Medulla oblongata (tissue), 1 donor: ENCODE results near the gene MORF4L2.
"Not testable (repeated sequence)": the region's sequence is repeated elsewhere in the genome, so short reads cannot be mapped to it uniquely, and the experiment has no call there.

ENCODE experiments used
- DNase-seq: peaks from one replicate; pipeline ENCODE4 v3.0.0-alpha.2; 2015; ENCODE audit errors: extremely low spot score

The MORF4L2 gene

DNA sequence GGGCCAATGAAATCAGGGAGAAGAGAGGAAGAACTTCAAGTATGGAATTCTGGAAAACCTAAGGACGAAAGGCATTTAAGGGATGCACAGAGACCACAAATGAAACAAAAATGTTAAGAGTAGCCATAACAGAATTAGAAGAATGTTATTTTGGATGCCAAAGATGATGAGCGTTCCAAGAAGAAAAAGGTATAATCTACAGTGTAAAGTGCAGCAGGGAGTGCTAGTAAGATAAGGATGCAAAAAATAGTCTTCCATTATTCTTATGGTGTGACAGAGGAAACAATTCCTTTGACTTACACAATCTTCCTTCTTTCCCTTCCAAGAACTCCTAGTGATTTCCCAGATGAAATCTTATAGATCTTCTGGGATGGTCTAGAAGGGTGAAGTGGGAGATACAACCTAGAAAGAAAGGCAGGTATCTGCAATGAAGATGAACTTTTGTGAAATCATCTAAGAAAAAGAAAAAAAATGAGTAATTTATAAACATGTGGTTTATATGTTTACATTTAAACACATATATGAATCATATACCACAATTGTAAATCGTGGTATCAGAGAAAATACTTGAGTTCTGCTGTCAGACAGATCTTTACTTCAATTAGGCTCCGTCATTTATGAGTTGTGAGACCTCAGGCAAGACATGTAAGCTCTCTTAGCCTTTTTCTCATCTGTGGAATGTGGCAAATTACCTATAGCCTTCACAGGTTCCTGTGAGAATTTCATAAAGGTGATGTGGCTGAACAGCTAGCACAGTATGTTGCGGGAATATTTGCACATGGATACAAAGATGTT is 8.1 kb downstream of the MORF4L2 start:
- DNase-seq: no peak

DNA sequence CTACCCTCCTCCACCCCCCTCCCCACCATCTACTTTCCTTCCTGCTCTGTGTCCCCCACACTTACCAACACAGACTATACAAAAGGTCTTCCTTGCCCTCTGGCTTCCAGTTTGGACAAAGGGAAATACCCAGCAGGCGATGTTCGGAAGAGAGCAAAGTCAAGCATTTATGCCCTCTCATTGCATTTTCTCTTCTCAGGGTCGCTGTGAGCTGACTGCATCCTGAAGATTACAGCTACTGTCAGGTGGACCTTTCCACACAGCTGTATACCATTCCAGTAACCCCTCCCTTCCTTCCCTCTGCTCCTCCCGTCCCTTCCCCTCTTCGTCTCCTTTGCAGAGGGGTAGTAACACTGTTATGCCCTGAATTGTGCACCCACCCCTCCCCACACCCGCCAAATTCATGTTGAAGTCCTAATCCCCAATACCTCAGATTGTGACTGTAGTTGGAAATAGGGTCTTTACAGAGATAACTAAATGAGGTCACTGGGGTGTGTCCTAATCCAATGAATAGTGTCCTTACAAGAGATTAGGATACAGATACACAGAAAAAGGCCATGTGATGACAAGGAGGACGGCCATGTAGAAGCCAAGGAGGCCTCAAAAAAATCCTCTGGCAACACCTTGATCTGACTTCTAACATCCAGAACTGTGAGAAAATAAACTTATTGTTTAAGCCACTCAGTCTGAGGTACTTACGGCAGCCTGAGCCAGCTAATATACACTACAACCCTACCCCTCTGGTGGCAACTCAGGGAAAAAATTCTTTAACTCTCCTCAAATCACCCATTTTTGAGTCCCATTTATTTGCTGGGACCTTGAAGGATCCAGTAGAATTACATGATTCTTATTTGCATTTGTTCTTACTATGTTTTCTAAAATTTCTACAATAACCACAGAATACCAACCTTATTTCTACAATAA is 11.7 kb downstream of the MORF4L2 start:
- DNase-seq: no peak

DNA sequence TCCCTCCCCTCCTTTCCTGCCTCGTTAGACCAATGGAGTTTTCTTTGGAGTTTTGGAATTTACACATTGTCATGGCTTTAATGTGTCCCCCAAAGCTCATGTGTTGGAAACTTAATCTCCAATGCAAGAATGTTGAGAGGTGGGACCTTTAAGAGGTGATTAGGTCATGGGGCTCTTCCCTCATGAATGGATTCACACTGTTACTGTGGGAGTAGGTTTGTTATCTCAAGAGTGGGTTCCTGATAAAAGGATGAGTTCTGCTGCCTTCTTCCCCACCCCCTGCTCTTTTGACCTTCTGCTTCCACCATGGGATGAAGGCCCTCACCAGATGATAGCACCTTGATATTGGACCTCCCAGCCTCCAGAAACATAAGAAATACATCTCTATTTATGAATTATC is 16.8 kb downstream of the MORF4L2 start:
- no peak for DNase-seq

DNA sequence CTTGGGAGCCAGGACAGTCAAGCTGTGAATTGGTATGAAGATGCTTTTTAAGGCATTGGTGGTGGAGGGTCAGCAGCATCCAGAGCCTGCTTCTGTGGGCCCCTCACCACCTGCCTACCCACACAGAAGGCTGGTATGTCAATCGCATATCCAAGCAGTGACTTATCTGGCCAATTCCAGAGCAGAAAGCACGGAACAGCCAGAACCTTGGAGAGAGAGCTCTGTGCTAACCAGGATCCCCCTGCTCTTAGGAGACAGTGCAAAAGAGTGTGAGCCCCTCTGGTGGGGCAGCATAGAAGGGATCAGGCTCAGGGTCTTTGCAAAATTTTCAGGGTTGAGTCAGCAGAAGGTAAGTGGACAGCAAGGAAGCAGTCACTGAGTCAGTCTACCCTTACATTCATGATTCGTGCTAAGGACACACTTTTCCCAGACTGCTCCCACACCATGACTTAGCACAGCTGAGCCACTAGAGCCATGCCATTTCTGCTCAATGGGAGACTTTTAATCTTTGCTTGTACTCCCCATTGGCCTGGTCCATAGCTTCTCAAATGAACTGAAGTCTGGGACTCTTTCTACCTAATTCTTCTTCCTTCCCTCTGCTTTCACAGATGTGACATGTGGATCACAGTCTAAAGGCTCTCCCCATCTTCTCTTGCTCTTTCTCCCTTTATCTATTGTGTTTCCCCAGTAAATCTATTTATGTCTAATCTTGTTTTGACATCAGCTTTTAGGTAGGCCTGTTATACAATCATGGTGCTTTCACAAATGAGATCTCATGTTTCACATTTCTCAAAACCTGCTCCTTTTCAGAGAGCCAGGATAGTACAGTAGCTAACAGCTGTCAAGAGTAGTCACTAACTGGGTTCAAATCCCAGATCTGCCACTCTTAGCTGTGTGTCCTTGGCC is 20.0 kb downstream of the MORF4L2 start:
- DNase-seq: no peak

DNA sequence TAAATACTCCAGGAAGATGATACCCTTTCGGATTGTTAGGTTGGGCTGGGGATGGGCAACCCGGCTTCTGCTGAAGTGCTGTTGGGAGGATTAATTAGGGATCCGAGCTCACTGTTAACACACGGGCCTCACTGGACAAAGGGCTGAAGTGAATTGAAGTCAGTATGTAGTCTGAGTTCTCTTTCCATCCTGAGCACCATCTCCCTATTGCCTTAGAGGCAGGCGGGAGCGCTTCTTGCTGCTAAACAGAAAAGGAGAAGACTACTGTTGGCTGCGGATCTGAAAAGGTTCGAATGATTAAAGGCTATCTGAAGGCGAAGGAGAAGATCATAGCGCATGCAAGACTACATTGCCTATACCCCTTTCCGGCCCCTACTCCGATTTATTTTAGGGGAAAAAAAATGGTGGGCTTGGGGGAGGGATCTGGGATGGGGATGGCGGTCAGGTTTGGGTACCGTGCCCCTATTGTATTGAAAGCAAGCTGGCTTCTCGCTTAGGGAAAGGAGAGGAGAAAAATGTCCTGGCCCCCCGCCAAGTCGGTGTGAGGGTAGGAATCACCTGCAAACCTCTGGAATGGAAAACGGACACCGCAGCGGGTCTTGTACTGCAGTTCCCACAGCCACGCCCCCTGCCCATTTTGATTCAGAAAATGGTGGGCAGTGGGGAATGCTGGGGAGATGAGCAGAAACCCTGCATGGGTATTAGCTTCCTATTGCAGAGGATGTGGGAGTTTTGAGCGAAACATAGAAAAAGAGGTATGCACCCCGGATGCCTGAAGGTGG is 22.3 kb downstream of the MORF4L2 start:
- DNase-seq: no peak

DNA sequence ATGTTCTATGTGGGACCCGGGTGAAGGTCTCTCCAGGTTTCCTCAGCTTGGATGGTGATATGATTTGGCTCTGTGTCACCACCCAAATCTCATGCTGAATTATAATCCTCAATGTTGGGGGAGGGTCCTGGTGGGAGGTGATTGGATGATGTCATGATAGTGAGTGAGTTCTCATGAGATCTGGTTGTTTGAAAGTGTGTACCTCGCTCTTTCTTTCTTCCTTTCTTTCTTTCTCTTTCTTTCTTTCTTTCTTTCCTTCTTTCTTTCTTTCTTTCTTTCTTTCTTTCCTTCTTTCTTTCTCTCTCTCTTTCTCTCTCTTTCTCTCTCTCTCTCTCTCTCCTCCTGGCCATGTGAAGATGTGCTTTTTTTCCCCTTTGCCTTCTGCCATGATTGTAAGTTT is 27.0 kb downstream of the MORF4L2 start:
- not testable (repeated sequence) for DNase-seq

DNA sequence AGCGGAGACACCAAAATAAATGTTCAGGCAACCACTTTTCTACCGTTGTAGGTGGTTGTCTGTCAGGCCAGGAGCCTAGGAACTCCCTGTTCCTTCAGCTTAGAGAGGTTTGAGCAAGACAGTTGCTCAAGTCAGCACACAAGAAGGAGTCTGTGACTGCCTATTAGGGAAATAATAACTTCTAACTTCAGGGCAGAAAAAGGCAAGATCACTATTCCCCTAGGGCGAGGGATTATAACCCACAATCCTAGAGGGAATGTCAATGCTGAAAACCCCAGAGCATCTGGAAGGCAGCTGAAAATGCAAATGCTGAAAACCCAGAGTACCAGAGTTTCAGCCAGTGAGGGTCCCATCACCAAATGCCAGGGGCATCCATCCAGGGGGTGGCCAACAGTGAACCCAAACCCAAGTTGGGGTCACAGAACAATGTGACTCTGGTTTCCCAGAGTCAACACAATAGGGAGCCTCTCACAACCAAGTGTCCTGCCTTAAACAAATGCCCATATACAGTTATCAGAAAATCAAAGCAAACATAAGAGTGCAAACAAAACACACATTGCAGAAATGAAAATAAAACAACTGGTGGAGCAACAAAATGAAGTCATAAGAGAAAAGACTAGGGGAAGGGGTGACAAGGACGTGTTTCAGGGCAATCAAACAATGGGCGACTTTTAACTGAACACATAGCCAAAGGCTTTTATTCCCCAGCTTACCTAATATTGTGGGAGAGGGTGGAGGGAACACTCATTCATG is 27.6 kb downstream of the MORF4L2 start:
- DNase-seq: no peak

DNA sequence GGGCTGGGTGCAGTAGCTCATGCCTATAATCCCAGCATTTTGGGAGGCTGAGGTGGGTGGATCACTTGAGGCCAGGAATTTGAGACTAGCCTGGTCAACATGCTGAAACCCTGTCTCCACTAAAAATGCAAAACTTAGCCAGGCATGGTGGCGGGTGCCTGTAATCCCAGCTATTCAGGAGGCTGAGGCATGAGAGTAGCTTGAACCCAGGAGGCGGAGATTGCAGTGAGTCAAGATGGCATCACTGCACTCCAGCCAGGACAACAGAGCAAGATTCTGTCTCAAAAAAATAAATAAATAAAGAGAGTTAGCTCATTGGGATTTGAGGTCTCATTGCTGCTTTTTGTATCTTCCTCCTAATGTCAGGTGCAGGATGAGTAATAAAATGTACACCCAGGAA is 29.4 kb downstream of the MORF4L2 start:
- not testable (repeated sequence) for DNase-seq

DNA sequence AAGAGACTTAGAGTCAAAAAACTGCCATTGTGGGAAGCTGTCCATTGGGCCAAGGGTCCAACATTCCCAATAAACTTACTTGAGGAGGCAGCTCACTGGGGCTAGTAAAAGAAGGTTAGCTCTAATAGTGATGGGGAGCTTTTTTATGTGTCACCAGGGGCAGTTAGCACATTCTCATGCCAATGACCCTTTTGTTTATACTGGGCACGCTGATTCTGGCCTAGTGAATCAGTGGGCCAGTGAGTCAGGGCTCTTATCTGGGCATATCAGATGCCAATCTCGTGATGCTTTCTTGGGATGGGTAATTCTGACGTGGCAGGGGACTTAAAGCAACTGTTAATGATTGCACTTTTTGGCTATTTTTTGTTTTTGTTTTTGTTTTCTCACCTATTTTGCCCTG is 29.9 kb downstream of the MORF4L2 start:
- no peak for DNase-seq

DNA sequence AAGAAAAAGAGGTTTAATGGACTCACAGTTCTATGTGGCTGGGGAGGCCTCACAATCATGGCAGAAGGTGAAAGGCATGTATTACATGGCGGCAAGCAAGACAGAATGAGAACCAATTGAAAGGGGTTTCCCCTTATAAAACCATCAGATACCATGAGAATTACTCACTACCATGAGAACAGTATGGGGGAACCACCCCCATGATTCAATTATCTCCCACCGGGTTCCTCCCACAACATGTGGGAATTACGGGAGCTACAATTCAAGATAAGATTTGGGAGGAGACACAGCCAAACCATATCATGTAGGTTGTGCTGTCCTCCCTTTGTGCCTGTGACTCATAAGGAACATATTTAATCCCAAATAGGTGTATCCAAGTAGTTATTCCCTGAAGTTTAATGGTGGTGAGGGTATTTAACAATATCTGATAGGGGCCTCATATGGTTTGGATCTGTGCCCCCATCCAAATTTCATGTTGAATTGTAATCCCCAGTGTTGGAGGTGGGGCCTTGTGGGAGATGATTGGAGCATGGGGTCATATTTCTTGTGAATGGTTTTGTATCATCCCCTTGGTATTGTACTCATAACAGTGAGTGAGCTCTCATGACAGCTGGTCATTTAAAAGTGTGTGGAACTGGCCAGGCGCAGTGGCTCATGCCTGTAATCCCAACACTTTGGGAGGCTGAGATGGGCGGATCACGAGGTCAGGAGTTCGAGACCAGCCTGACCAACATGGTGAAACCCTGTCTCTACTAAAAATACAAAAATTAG is 31.1 kb downstream of the MORF4L2 start:
- not testable (repeated sequence) for DNase-seq

DNA sequence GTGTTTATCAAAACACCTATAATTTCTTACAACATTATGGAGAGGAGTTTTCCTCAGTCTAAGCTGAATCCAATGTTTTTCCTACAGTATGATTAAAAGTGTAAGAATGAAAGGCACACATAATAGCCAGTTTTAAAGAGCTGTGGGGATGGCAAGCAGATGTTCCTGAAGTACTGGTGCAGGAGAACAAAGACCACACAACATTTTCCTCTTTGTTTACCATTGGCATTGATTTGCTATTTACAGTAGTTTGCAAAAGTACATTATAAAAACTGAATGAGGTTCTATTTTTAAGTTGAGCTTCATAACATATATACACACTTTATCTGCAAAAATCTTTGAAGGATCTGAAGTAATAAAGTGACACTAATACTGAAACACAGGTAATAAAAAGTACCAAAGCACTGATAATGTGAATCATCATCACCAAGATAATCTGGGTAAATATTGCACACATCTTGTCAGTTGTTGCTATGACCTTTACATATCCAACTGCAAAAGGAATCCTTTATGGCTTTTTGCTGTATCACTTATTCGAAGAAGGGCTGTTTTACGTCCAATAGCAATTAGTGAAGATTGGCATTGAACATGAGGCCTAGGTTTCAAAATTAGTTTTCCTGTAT is 35.2 kb downstream of the MORF4L2 start:
- no peak for DNase-seq

DNA sequence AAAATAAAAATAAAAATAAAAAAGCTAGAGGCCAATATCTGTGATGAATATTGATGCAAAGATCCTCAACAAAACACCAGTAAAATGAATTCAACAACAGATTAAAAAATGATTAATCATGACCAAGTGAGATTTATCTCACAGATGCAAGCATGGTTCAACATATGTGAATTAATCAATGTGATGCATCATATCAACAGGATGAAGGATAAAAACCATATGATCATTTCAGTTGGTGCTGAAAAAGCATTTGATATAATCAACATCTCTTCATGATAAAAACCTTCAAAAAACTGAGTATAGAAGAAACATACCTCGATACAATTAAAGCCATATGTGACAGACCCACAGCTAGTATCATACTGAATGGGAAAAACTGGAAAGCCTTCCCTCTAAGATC is 38.9 kb downstream of the MORF4L2 start:
- no peak for DNase-seq

DNA sequence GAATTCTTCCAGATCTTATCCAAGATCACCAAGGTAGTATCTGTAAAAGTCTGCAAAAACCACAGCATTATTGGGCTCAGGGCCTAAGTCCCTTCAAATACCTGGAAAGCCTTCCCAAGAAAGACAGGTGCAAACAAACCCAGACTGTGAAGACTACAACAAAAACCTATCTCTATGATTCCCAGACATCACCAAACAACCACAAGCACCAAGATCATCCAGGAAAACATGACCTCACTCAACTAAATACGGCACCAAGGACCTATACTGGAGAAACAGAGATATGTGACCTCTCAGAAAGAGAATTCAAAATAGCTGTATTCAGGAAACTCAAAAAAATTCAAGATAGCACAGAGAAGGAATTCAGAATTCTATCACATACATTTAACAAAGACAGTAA is 42.4 kb downstream of the MORF4L2 start:
- no peak for DNase-seq

DNA sequence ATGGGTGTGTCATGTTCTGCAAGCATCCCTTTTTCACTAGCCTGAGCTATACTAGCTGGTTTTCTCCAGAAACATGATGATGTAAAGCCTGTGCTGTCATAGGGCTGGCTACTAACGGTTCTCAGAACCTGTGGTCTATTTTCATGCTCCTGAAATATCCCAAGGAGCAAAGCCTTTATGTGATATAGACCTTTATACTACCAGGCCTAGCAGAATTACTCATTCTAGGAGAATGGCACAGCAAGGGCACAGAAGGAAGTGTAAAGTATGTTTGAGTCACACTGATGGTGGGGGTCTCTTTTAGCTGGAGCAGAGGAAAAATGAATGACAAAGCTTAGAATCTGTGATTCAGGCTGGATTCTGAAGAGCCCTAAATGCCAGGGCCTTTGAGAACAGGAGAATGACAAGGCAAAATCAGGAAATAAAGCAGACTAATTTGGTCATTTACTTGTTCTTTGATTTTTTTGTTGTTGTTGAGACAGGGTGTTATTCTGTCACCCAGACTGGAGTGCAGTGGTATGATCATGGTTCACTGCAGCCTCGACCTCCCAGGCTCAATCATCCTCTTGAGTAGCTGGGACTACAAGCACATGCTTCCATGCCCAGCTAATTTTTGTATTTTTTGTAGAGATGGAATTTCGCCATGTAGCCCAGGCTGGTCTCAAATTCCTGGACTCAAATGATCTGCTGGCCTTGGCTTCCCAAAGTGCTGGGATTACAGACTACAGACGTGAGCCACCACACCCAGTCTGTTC is 45.9 kb downstream of the MORF4L2 start:
- DNase-seq: no peak

DNA sequence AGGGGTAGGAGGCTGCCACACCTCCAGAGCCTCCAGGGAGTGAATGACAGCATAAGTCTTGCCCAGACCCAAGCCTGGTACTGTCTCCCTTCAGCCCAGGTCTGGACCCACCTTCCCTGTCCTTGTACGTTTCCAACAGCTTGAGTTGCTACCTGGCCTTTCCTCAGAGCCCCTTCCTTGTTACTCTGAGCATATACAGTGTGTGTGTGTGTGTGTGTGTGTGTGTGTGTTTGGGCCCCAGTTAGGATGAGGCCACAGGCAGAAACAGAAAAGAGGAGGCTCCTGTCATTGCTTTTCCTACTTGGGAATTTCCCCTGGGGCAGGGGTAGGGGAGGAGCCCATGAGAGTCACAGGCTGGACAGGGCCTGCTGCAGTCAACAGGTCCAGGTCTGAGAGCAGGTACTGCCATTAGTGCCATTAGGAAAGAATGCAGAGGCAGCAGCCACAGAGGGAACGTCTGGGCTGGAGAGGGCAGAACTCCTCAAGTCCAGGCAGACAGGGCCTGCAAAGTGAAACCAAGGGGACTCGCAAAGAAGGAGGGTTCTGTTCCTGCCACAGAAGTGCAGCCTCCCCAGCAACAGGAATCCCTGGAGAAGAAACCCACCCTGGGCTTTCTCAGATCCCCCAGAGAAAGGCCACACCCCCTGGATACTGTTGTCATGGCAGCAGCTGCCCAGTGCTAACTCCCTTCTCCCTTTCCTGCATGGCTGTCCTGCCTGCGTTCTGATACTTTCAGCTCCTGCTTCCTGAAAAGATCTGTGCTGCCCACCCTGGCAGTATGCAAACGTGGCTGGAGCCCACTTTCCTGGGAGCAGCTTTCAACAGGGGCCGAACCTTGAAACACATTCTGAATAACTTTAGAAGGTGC is 47.8 kb downstream of the MORF4L2 start:
- DNase-seq: not testable (repeated sequence)

DNA sequence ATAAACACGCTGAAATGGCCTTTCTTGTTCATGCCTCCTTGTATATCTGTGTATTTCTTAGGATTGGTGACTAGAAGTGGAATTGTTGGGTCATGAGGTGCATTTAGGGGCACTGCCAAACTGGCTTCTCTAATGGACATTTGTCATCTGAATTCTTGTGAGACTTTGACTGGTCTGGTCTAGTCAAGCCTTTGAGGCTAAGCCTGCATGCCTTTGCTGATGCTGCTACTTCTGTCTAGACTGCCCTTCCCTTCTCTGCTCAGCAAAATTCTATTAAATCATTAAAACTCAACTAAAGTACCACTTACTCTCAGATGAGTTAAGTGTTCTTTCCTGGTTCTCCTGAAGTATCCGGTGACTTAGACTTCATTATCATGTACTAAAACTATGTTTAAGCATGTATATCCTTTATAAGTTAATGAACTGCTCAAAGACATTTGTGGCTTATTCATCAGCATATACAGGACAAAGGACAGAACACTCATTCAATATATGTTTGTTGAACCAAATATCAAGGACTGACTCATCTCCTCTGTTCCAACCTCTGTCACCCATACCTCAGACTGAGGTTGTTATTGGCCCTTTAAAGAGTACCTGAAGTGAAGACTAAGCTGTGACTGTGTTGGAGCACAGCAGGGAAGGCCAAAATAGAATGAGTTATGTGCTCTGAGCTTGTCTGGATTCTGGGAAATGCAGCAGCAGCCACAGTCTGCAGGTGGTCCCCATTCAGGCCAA is 48.7 kb downstream of the MORF4L2 start:
- DNase-seq: no peak

DNA sequence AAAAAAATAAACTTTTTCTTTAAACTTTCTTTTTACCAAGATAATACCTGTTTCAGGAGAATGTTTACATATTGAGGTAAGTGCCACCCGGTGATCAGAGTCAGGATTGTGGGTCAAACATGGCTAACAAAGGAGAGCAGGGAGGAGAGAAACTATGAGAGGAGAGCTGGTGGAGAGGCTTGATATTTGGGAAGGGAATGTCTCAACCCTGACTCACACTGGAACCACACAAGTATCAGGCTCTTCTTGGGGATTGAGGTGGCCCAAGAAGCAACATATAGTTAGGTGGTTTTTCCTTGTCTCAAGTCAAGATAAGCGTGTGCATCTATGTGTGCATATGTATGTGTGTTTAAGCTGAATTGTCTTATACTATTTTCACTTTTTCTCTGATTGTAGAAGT is 51.1 kb downstream of the MORF4L2 start:
- DNase-seq: no peak
